Activated T-cell treated with anti-CD3 and anti-CD28 coated beads, Interleukin-2, amount 50 U/mL, for 4 hours (primary cell): ENCODE data around the gene SIK3. TPM values are rescaled to one million over a fixed set of nuclear protein-coding genes. Genes with fewer than 3 reads are reported as not detected.
"Not testable (repeated sequence)": the region's sequence is repeated elsewhere in the genome, so short reads cannot be mapped to it uniquely, and the experiment has no call there.

ENCODE experiments used
- ATAC-seq, 2 donors: fragments of 200-7000 bp; cut with Tn5 transposase; one replicate each; pipeline ENCODE4 v1.10.0; 2021
- DNase-seq: peaks from one replicate; pipeline ENCODE4 v3.0.0-alpha.2; 2020
- H3K27me3 Mint-ChIP-seq: one replicate; pipeline ENCODE4 v1.8.0; 2021; ENCODE audit warnings: low read depth, mixed read lengths
- H3K36me3 Mint-ChIP-seq: one replicate; pipeline ENCODE4 v1.8.0; 2022; ENCODE audit warnings: mixed read lengths; ENCODE audit not compliant: insufficient read depth
- H3K4me1 Mint-ChIP-seq: one replicate; pipeline ENCODE4 v1.8.0; 2021; ENCODE audit warnings: low read depth, mixed read lengths
- H3K4me3 Mint-ChIP-seq: one replicate; pipeline ENCODE4 v1.8.0; 2021; ENCODE audit warnings: mild to moderate bottlenecking, moderate library complexity, mixed read lengths
- H3K9me3 Mint-ChIP-seq: one replicate; pipeline ENCODE4 v1.8.0; 2021; ENCODE audit warnings: mixed read lengths
- total RNA-seq, 3 donors: library from RNA; stranded (reverse); gene quantifications; one replicate each; pipeline ENCODE4 v1.2.1, GENCODE V29; 2021

SIK3 gene
- total RNA-seq, 3 donors from 2014 or later: 28.7 to 48.8 (median 36.5) TPM

- H3K4me3 Mint-ChIP-seq: peak overlapping the region; percentile 27
- H3K4me1 Mint-ChIP-seq, DNase-seq, H3K36me3 Mint-ChIP-seq, H3K9me3 Mint-ChIP-seq, ATAC-seq, H3K27me3 Mint-ChIP-seq: not testable (repeated sequence)
Measured at GRCh38 chr11:116834535-116835041, 263.6 kb downstream of the SIK3 start.

GRCh38 chr11:116833816-116834534 is 264.3 kb downstream of the SIK3 start:
- Mint-ChIP-seq H3K9me3 (no peaks in the 10 kb centered on the region), H3K4me3 (no peak overlapping the region)
- ATAC-seq: no peak

GRCh38 chr11:116833491-116833815 is 264.8 kb downstream of the SIK3 start:
- Mint-ChIP-seq H3K4me1 (peaks cover 8% of the 10 kb centered on the region), H3K36me3 (no peaks in the 10 kb centered on the region), H3K9me3 (no peaks in the 10 kb centered on the region), H3K4me3 (no peak overlapping the region), H3K27me3 (no peaks in the 10 kb centered on the region)
- ATAC-seq (no peak), DNase-seq (no peak)

More at GRCh38 chr11:116833816-116834534, 264.3 kb downstream of the SIK3 start:
- Mint-ChIP-seq H3K4me1 (peaks cover 8% of the 10 kb centered on the region), H3K36me3 (no peaks in the 10 kb centered on the region), H3K27me3 (no peaks in the 10 kb centered on the region)
- no peak for DNase-seq

GRCh38 chr11:116832350-116833290 is 265.6 kb downstream of the SIK3 start:
- H3K36me3 Mint-ChIP-seq: no peaks in the 10 kb centered on the region
- DNase-seq: no peak
- H3K4me1 Mint-ChIP-seq: peaks cover 8% of the 10 kb centered on the region
- no peak overlapping the region for H3K4me3 Mint-ChIP-seq
- H3K27me3 Mint-ChIP-seq: no peaks in the 10 kb centered on the region
- ATAC-seq: no peak
- H3K9me3 Mint-ChIP-seq: no peaks in the 10 kb centered on the region

GRCh38 chr11:116831790-116832349 is 266.4 kb downstream of the SIK3 start:
- H3K4me3 Mint-ChIP-seq: no peak overlapping the region
- H3K27me3 Mint-ChIP-seq: no peaks in the 10 kb centered on the region
- H3K36me3 Mint-ChIP-seq: no peaks in the 10 kb centered on the region
- H3K4me1 Mint-ChIP-seq: peaks cover 8% of the 10 kb centered on the region
- DNase-seq (no peak), ATAC-seq (no peak)
- H3K9me3 Mint-ChIP-seq: no peaks in the 10 kb centered on the region

- Mint-ChIP-seq H3K4me1 (peaks cover 6% of the 10 kb centered on the region), H3K27me3 (no peaks in the 10 kb centered on the region), H3K9me3 (no peaks in the 10 kb centered on the region), H3K36me3 (no peaks in the 10 kb centered on the region), H3K4me3 (no peak overlapping the region)
- ATAC-seq (no peak), DNase-seq (no peak)
Measured at GRCh38 chr11:116830184-116830912, 267.9 kb downstream of the SIK3 start.

- Mint-ChIP-seq H3K9me3 (no peaks in the 10 kb centered on the region), H3K36me3 (no peaks in the 10 kb centered on the region), H3K27me3 (no peaks in the 10 kb centered on the region), H3K4me1 (peaks cover under 1% of the 10 kb centered on the region), H3K4me3 (no peak within 1 kb of the TSS)
- ATAC-seq: no peak
- no peak for DNase-seq
Measured at GRCh38 chr11:116829525-116830183, 268.6 kb downstream of the SIK3 start, which contains the start of gene APOC3. Gene APOC3 (plus strand): TSS chr11:116829907. CDS start chr11:116830583, 676 bp downstream.

- ATAC-seq (no peak), DNase-seq (no peak)
- H3K4me3 Mint-ChIP-seq: no peak overlapping the region
- no peaks in the 10 kb centered on the region for H3K36me3 Mint-ChIP-seq
- no peaks in the 10 kb centered on the region for H3K4me1 Mint-ChIP-seq
- H3K9me3 Mint-ChIP-seq: no peaks in the 10 kb centered on the region
- no peaks in the 10 kb centered on the region for H3K27me3 Mint-ChIP-seq
Measured at GRCh38 chr11:116828632-116829524, 269.4 kb downstream of the SIK3 start.

- DNase-seq (no peak), ATAC-seq (no peak)
- Mint-ChIP-seq H3K27me3 (no peaks in the 10 kb centered on the region), H3K9me3 (no peaks in the 10 kb centered on the region), H3K4me3 (no peak overlapping the region), H3K4me1 (no peaks in the 10 kb centered on the region), H3K36me3 (no peaks in the 10 kb centered on the region)
Measured at GRCh38 chr11:116827461-116827860, 270.8 kb downstream of the SIK3 start.

- ATAC-seq (no peak), DNase-seq (no peak)
- Mint-ChIP-seq H3K4me1 (no peaks in the 10 kb centered on the region), H3K4me3 (no peak overlapping the region), H3K9me3 (no peaks in the 10 kb centered on the region), H3K36me3 (no peaks in the 10 kb centered on the region), H3K27me3 (no peaks in the 10 kb centered on the region)
Measured at GRCh38 chr11:116826751-116827431, 271.3 kb downstream of the SIK3 start.

- Mint-ChIP-seq H3K36me3 (no peaks in the 10 kb centered on the region), H3K4me3 (no peak overlapping the region), H3K27me3 (no peaks in the 10 kb centered on the region), H3K9me3 (no peaks in the 10 kb centered on the region), H3K4me1 (no peaks in the 10 kb centered on the region)
- DNase-seq (no peak), ATAC-seq (no peak)
Measured at GRCh38 chr11:116825854-116826750, 272.1 kb downstream of the SIK3 start.

GRCh38 chr11:116825434-116825833 is 272.8 kb downstream of the SIK3 start:
- Mint-ChIP-seq H3K36me3 (no peaks in the 10 kb centered on the region), H3K4me3 (no peak overlapping the region), H3K9me3 (no peaks in the 10 kb centered on the region), H3K4me1 (no peaks in the 10 kb centered on the region), H3K27me3 (no peaks in the 10 kb centered on the region)
- ATAC-seq: no peak
- no peak for DNase-seq
